EL (cell line): ENCODE data around the gene XRCC2.
"Not testable (repeated sequence)": the region's sequence is repeated elsewhere in the genome, so short reads cannot be mapped to it uniquely, and the experiment has no call there.

ENCODE experiments used
- DNase-seq: peaks from one replicate; pipeline ENCODE4 v3.0.0-alpha.2; 2016

The XRCC2 gene

DNA sequence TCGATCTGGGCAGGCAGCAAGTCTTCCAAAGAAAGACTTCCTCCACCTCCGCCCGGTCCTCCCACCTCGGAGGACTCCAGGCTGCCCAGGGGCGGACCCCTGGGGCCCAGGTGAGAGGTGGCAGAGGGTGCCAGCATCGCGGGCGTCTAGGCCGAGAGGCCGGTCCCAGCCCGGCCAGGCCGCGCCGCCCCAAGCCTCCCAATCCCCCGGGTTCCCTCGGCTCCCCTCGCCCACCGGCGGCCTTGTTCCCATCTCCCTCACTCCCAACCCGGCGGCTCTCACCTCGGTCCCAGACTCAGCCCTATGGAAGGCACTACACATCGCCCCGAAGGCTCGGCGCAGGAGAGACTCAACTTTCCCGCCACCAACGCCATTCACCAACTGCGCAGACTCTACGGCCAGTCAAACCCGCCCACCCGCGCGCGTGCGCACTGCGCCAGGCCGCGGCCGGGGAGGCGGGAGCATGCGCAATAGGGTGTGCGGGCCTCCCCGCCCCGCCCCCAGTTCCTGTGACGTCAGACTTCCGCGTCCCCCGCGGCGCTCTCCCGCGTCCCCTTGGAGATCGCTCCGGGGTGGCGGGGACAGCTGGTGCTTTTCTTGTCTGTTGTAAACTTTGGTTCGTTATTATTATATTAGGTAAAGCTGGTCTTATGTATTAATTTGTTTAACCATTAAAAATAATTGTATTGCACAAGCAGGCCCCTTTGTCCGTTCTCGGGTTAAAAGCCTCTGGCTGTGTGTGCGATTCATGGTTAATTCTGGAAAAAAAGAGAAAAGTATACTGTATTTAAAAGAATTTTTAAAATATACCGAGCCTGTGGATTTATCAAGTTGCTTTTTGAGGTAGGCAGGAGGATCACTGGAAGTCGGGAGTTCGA, at the start of gene XRCC2:
XRCC2 (minus strand) TSS at position 383 of the 878 bp plus-strand sequence; CDS start at position 321, 62 bp downstream.
- peak; percentile 87 for DNase-seq

DNA sequence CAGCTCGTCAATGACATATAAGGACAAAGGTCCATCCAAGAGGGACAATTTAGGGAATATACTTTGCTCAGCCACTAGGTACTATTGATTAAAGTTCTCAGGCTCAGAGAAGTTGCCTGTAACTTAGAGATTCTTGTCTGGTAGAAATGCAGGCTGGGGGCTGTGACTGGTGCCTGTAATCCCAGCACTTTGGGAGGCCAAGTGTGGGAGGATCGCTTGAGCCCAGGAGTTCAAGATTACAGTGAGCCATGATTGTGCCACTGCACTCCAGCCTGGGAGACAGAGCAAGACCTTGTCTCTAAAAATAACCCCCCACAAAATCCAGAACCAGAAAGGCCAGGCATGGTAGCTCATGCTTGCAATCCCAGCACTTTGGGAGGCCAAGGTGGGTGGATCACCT, 47.4 kb upstream of the XRCC2 start:
- no peak for DNase-seq

DNA sequence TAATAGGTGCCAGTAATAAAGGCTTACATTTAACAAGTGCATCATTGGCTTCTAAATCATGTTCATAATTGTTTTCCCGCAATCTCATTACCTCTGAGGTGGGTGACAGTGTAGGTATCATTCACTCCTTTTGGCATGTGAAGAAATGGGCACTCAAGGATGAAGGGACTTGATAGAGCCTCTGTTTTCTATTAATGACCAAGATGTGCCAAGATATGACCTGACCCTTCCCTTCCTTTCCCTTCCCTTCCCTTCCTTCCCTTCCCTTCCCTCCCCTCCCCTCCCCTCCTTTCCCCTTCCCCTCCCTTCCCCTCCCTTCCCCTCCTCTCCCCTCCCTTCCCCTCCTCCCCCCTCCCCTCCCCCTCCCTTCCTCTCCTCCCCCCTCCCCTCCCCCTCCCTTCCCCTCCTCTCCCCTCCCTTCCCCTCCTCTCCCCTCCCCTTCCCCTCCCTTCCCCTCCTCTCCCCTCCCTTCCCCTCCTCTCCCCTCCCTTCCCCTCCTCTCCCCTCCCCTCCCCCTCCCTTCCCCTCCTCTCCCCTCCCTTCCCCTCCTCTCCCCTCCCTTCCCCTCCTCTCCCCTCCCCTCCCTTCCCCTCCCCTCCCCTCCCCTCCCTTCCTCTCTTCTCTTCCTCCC, 36.6 kb upstream of the XRCC2 start:
- DNase-seq: not testable (repeated sequence)

DNA sequence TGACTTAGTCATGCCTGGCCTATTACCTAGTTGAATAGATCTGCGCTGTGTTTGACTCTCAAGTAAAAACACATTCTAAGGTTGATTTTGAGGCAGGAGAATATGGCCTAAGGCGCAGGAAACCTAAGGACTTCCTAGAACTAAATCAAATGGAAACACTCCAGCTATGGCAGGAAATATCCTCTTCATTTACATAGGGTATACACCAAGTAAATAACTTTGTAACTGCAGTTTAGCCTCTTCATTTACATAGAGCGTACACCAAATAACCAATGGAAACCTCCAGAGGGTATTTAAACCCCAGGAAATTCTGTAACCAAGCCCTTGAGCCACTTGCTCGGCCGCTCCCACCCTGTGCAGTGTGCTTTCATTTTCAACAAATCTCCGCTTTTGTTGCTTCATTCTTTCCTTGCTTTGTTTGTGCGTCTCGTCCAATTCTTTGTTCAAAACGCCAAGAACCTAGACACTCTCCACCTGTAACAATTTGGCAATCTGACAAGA, 35.6 kb upstream of the XRCC2 start:
- no peak for DNase-seq

DNA sequence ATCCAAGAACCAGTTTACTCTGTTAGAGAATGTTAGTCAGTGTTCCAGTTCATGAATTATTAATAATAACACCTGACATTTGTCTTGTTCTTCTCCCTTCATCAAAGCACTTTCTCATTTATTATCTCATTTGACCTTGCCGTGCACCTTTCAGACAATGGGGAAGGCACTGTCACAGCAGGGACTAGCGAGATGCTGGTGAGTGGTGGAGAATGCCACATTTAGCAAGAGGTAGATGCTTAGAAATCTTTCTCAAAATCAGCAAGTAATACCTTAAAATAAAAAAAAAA, 34.2 kb upstream of the XRCC2 start:
- no peak for DNase-seq

DNA sequence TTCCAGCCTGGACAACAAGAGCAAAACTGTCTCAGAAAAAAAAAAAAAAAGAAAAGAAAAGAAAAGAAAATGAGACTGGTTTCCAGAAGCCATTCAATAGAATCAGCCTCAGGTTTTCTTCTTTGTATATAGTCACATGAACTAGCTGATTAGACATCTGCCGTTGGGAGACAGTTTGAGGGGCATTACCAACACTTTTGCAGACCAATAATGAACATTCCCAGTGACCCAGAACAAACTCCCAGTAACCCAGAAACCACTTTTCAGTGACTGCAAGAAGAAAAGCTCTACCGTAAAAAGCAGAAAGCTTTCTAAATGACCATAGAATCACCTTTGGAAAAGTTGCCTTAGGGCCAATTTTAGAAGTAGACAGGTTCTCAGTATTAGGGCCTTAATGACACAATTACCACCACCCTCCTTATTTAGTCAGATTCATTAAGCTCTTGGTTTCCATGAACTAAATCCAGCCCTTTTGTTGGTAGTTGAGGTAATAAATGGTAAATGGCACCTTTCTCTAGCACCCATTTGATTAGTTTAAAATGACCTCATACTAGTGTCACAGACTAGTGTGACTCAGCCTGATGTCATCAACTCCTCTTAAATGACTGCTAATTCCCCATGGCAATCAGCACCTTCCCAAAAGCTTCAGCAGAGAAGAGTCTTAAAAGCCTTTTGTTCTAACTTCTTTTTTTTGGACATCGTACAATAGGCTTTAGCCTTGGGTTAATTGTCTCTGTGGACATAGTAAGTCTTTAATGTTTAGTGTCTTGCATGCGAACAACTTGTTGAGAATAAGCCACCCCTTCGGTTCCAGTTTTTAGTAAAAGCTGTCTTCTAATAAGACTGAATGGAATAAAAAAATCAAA, 33.6 kb upstream of the XRCC2 start:
- DNase-seq: peak; percentile 29

DNA sequence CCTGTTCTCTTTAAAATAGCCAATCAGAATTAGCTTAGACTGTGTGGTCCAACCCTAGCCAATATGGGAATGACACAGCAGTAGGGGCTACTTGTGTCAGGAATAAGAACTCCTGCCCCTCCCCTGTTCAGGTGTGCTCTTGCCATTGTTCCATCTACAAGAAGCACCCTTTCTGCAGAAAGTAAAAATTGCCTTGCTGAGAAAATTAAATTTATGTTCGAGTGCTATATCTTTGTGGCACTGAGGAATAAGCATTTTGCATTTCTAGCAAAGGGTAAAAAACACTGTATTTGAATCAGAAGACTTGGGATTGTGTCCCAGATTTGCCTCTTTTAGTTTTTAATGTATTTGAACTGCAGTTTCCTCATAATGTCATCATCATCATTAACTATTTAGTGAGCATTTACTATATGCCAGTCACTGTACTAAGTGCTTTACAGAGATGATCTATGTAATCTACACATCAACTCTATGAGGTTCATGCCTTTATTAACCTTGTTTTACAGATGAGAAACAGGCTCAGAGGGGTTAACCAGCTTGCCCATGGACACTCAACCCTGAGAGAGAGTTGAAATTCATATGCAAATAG, 28.9 kb upstream of the XRCC2 start:
- DNase-seq: no peak

DNA sequence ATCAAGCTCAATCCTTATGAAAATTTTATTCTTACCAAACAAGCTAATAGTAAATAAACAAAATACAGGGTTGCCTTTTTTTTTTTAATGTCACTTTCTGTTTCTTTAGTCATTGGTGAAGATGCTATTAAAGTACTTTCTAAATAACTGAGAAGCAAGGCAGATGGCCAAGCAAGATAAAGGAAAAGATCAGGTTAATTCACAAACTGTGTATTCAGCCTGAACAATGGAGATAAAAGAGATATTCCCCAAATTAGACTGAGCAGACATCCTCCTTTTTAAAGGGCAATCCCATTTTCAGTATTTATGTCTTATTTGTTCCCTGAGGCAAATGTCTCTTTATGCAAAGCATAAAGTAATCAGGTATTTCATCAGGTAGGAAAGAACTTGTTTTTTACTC, 23.1 kb upstream of the XRCC2 start:
- no peak for DNase-seq

DNA sequence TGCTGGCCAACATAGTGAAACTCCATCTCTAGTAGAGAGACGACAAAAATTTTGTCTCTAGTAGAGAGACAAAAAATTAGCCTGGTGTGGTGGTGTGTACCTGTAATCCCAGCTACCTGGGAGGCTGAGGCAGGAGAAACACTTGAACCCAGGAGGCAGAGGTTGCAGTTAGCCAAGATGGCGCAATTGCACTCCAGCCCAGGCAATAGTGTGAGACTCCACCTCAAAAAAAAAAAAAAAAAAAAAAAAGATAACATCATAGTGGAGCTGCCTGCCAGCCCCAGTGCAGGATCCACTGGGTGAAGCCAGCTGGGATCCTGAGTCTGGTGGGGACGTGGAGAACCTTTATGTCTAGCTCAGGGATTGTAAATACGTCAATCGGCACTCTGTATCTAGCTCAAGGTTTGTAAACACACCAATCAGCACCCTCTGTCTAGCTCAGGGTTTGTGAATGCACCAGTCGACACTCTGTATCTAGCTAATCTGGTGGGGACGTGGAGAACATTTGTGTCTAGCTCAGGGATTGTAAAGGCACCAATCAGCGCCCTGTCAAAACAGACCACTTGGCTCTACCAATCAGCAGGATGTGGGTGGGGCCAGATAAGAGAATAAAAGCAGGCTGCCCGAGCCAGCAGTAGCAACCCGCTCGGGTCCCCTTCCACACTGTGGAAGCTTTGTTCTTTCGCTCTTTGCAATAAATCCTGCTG, 21.5 kb upstream of the XRCC2 start:
- DNase-seq: not testable (repeated sequence)

DNA sequence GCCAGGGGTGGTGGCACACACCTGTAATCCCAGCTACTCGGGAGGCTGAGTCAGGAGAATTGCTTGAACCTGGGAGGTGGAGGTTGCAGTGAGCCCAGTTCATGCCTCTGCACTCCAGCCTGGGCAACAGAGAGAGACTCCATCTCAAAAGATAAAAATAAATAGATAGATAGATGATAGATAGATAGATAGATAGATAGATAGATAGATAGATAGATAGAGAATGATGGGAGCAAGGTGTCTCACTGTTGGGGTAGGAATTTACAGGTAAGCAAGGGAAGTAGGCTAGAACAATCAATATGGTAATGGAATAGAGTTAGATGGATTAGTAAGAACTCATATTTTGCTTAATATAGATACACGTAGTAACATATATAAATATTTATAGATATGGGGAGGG, 16.3 kb upstream of the XRCC2 start:
- DNase-seq: not testable (repeated sequence)

DNA sequence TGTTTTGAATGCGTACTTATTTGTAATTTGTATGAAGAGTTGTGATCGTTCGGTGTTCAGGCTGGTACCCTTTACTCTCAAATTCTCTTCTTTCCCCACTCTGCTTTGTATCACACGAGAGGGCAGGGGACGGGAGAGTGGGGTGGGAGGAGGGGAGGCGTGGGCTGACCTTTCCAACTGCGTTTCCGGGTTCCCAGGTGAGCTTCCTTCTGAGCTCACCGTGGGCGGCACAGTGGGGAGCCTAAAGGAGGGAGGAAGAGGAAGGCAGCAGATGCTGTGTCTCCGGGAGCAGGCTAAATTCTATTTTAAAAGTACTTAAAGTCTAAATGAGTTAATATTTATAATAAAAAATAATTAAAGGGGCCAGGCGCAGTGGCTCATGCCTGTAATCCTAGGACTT, 7.4 kb upstream of the XRCC2 start:
- no peak for DNase-seq

DNA sequence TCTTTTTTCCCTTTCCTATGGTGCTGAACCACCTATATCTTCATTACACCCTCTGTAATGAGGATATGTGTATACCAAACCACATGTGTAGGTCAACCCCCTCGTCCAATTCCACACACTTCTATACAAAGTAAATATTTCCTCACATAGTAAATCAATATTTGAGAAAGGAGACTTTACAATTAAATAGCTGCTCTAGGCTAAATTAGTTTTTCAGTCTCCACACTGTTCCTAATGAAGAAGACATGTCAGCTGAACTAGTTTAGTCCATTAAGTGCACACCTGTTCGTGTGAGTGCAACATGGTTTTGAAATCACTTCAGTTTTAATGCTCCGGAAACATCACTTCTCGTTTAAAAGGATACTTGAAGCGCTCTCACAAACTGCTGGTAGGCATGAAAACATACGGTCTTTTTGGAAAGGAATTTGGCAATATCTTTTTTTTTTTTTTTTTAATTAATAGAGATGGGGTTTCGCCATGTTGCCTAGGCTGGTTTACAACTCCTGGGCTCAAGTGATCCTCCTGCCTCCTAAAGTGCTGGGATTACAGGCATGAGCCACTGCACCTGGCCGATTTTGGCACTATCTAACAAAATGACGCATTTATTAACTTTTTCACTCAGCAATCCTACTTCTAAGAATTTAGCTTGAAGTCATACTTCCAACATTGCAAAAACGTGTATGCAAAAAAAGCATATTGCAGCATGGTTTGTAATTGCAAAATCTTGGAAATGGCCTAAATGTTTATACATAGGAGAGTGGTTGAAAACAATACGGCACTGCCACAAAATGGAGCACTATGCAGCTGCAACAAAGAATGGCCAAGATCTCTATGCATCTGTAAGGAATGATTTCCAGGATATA, 2.1 kb upstream of the XRCC2 start:
- DNase-seq: no peak

DNA sequence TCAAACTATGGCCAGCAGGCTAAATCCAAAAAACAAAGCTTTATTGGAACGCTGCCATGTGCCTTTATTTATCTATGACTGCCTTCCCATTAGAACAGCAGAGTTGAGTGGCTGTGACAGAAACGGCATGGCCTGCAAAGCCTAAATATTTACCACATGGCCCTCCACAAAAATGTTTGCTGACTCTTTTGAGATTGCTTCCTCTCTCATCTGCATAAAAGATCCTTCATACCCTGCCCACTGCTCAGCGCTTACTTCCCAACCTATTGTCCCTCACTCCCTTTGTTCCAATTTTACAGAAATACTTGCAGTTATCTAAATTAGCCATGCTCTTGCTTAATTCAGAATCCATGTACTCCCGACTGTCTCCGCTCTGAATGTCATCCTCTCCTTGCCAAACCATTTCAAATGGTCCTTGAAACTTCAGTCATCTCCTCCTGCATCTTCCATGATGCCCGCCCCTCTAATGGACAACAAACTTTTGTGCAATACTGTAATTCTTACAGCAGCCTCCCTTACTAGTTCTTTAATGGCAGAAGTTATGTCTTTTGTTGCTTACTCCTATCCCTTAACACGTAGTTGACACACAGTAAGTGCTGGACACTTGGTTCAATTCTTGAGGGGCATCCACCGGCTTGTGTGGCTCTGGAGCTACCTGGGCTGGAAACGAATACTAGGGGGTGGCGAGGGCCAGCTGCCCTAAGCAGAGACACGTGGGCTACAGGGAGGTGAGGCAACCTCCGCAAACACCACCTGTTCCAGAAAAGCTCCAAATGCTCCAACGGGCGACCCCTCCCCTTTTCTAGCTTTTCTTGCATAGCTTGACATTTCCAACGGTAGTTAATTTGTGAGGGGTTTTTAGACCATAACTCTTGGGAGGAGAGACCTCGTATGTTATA, 832 bp downstream of the XRCC2 start:
- peak; percentile 40 for DNase-seq

DNA sequence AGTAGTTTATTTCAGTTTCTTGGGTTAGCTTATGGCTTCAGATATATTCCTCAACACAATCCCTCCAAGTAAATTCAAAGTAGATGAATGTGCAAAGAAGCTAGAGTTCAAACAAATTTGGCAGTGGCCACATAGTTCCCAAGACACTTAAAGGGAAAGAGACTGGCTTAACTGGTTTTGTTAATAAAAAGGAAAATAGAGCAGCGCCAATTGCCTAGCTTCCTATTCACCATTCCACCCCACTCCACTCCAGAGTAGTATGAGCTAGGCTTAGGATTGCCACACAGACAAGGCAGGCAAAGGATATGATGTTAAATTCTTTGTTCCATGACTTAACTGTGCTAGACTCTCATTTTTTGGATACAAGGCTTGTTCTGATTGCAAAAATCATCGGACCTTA, 2.0 kb downstream of the XRCC2 start:
- no peak for DNase-seq

DNA sequence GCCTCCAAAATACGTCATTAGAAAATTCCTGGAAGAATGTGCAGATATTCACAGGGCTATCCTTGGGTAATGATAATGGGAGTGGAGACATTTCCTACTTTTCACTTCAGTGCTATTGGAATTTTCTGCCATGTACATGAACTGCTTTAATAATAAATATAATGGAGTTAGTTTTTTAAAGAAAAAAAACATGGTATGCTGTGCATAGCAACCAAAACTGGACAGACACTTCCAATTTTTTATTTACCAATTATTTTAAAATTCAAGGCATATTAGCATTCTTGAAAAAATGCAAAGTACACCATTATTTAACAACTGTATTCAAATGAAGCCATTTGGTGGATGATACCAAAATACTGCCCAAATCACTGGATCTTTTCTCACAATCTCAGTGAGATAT, 3.3 kb downstream of the XRCC2 start:
- DNase-seq: no peak

DNA sequence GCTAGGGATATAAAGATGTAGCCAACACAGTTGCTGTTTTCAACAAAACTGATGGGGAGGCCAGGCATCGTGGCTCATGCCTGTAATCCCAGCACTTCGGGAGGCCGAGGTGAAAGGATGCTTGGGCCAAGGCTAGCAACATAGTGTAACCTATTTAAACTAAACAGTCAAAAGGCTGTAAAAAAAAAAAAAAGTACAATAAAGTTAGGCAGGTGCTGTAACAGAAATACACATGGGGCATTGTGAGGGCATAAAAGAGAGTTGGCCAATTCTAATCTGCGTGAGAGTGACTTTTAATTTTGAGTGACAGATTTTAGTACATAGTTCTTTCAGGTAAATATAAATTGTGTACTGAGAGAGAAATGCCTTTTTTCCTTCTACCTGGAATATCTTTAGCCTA, 6.2 kb downstream of the XRCC2 start:
- no peak for DNase-seq

DNA sequence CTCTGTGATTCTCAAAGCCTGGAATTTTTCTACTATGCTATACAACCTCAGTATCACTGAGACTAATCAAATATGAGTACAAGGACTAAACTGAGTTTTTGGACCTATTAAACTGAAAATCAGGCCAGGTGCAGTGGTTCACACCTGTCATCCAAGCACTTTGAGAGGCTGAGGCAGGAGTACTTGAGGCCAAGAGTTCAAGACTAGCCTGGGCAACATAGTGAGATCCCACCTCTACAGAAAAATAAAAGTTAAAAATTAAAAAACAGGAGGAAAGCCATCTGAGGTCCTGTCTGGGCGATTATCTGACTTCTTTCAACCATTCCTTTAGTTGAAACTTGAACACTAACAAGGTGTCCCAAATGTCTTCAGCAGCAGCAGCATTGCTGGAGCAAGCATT, 7.0 kb downstream of the XRCC2 start:
- no peak for DNase-seq

DNA sequence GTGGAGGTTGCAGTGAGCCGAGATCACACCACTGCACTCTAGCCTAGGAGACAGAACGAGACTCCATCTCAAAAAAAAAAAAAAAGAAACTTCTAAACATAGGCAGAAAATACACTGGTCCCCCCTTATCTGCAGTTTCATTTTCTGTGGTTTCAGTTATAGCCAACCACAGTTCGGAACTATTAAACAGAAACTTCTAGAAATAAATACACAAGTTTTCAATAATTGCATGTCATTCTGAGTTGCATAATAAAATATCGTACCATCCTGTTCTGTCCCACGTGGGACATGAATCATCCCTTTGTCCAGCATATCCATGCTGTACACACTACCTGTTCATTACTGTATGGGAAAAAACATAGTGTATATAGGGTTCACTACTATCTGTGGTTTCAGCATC, 8.0 kb downstream of the XRCC2 start:
- no peak for DNase-seq

DNA sequence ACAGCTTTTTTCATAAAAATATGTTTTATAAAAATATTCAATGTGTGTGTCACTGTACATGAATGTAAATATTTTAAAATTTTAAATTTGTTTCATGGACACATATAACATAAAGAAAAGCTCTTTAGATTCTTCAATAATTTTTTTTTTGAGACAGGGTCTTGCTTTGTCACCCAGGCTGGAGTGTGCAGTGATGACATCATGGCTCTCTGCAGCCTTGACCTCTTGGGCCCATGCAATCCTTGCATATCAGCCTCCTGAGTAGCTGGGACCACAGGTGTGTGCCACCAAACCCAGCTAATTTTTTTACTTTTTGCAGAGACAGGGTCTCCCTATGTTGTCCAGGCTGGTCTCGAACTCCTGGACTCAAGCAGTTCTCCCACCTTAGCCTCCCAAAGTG, 9.9 kb downstream of the XRCC2 start:
- no peak for DNase-seq

DNA sequence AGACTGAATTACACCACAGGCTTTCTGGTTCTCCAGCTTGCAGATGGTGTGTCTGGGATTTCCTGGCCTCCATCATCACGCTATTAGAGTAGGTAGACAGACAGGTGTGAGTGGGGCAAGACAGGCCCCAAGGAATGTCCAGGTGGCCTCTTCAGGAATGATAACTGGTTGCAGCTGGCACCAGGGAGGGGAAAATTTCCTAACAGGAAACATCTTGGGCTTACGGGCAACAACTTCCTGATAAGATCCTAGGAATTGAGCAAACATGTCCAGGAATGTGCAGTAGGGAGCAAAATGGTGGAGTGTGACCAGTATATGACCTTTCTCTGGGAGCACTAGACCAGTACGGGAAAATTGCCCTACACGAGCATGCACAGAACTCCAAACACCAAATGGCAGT, 11.3 kb downstream of the XRCC2 start:
- DNase-seq: no peak
